NCI-H2196 treated with DMSO at 0.1 percent for 48 hours (cell line): ENCODE results near the gene VWA3A.
"Not testable (repeated sequence)": the region's sequence is repeated elsewhere in the genome, so short reads cannot be mapped to it uniquely, and the experiment has no call there.

Experiments
- DNase-seq: peaks from one replicate; lab custom pipeline; 2025; ENCODE audit not compliant: unreplicated experiment; lab: John Stamatoyannopoulos, UW

Gene VWA3A

DNA sequence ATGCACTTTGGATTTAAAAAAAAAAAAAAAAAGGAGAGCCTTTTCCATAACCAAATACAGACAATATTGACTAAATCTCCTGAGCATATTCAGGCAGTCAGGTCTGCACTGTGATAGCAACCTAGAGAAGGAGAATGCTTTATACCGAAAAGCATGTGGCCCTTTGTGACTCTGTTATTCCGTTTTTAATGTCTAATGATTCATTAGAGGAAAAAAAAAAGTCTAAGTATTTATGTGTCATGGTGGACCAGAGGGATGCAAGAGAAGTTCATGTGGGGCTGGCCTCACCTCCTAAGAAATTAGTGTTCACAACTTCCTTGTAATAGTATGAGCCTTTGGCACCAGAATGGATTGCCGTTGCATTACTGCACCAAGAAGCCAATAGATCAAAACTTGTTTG is 11.3 kb upstream of the VWA3A start:
- no peak for DNase-seq

DNA sequence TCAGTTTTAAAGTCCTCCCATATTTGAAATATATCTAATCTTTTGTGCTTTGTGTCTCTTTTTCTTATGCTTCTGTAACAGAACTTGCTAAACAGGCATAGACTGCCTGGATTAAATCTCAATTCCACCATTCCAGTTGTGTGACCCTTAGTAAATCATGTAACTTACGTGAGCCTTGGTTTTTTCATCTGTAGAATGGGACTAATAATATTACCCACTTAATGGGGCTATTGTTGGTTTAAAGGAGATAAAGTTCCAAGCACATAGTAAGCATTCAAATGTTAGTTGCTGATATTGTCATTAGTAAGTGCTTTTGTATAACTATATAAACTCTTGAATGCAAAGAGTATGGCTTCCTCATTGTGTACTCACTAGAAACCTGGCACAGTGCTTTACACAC is 5.9 kb upstream of the VWA3A start:
- no peak for DNase-seq

DNA sequence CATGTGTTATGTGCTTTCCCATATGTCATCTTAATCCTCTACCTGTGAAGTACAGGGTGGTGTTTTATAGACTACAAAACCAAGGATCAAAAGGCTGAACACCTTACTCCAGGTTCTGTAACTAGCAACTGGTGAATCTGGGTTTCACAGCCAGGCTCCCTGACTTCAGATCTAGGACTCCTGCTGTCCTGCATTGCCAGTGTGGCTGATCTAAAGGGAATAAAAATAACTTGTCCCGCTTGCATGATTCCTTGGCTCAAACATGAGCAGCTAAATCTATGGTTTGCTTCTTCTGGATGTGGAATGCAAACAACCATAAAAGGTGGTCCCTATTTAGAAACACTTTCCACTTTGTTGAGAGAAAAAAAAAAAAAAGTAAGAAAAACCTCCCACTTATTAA is 3.7 kb upstream of the VWA3A start:
- DNase-seq, result no peak

DNA sequence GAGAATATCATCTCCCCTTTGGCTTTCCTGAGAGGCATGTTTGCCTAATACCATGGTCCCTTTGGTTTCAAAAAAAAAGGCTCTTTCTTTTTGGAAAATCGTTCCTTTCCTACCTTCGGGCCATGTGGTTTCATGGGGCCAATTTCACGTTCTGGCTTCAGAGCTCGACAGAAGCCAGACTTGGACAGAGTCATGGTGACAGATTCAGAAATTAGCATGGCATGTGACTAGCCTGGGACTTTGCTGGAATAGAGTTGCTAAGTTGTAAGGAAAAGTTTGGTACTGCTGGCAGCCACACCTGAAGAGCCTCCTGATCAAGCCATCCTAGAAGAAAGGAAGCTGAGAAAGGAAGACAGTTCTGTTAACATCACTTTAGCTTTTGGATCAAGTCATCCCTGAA is 2.4 kb upstream of the VWA3A start:
- no peak for DNase-seq

DNA sequence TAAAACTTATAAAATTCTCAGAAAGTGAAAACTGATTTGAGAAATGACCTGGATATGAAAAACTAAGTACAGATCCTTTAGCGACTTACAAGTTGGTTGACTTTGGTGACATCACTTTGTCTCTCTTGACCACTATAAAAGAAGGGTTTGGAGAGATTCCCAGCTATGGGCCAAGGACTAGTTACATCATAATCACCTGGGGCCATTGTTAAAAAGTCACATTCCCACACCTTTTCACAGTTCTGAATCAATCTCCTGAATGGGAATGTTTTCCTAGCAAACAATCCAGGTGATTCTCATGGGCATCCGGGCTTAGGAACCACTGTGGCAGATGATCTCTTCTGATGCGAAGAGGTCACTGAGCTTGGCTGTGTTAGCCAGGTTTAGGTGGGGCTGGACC is 620 bp upstream of the VWA3A start:
- no peak for DNase-seq

DNA sequence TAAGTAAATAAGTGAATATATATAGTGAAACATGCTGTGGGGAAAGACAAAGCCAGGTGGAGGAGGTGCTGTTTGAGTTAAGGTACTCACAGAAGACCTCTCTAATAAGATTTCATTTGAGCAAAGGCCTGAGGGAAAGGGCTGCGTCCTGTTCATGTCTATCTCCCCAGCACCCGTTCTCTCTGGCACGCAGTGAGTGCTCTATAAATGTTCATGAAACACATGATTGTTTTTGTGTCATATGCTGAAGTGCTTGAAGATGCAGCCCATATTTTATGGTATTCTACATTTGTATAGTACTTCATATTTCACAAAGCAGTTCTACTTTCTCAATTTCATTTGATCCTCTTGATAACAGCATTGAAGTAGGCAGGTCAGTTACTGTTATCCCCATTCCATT is 990 bp downstream of the VWA3A start:
- DNase-seq, result no peak

DNA sequence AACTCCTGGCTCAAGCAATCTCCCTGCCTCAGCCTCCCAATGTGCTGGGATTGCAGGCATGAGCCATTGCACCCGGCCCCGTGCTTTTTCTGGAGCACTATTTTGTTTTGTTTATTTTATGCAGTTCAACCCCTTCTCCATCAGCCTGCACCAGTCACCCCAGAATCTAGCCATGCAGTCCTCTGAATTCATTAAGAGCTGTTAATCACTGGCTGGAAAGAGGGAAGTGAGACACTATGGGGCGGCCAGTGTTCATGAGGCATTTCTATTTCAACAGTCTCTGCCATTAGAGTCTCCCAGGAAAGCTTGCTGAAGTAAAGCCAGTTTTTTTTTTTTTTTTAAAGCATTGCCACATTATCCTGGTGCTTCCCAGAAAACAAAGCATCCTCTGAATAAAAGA is 1.7 kb downstream of the VWA3A start:
- DNase-seq, result no peak

DNA sequence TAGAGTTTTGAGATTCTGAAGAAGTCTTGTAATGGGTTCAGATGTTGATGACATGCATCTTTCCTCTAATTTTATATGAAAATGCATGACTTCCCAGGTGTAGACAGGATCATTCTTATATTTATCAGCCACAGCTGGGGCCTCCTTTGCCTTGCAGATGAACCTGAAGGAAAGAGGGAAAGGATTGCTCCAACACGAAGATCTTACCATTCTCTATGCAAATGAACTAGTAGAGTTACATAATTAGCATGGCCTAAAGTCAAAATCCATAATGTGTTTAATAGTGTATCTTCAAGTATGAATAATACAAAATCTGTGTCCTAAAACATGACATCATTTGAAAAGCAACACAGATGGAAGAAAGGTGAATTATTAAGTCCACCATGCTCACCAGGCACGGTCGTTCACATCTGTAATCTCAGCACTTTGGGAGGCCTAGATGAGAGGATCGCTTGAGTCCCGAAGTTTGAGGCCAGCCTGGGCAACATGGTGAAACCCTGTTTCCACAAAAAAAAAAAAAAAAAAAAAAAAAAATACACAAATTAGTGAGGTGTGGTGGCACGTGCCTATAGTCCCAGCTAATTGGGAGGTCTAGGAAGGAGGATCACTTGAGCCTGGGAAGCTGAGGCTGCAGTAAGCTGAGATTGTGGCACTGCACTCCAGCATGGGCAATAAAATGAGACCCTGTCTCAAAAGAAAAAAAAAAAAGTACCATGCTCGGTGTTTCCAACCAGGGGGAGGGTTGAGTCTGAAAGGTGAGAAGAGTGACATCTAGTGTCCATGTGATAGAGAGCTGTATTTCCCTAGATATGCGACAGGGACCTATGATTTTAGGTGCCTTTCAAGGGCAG is 6.3 kb downstream of the VWA3A start:
- peak; percentile 33 for DNase-seq

DNA sequence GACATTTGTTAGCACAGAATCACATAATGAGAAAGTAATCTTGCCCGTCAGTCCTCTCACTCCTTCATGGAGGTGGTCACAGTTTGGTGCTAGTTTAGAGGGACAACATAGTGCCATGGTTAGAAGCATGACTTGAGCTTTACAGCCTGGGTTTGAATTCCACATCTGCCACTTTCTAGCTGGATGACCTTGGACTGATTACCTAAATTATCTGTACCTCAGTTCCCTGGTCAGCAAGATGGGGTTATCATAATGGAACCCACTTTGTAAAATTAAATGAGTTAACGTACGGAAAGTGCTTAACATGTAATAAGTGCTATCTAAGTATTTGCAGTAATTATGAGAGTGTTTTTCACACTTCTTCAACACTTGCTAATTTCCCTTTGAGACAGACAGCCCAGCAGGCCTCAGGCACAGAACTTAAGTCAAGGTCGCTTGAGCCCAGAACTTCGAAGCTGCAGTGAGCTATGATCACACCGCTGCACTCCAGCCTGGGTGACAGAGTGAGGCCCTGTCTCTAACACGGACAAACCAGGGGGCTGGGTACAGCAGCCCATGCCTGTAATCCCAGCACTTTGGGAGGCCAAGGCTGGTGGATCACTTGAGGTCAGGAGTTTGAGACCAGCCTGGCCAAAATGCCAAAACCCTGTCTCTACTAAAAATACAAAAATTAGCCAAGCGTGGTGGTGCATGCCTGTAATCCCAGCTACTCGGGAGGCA is 7.1 kb downstream of the VWA3A start:
- no peak for DNase-seq

DNA sequence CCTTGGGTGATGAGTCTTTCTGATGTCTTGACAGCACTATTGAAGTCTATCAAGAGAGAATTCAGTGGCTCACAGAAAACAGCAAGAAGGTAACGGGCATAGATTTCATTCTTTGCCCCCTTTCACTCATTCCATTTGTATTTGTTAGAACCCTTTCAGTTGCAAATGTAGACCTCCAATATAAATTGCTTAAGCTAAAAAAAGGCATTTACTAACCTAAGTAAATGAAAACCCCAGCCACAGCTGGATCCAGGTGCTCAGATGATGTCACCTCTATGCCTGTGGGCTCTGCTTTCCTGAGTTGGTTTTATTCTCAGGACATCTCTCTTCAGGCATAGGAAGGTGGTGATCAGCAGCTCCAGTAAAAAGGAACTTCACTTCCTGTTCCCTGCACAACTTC is 11.1 kb downstream of the VWA3A start:
- DNase-seq, result no peak

DNA sequence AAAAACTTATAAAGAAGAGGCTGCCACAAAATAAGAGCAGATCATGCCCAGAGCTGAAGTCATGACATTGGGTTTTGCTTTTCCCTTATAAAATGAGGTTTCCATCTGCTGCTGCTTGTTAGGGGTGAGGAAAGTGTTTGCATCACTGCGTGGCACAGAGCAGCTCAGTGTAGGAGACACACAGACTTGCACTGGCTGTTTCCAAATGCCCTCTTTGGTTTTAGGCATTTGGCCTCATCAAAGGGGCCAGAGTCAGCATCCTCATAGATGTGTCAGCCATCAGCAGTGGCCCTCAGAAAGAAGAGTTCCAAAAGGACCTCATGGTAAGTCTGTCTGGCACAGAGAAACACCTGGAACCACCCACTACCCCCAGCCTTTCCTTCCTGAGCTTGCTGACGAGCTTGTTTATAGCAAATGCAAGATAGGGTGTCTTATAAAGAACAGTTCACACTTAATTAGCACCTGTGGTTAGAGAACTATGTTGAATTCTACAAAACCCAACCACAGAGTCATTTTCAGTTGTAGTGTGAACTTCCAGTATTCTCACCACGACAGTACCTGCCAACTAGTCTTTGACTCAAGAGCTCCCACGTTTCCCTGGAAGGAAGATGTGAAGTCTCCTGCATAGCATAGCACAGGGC is 17.0 kb downstream of the VWA3A start:
- no peak for DNase-seq

DNA sequence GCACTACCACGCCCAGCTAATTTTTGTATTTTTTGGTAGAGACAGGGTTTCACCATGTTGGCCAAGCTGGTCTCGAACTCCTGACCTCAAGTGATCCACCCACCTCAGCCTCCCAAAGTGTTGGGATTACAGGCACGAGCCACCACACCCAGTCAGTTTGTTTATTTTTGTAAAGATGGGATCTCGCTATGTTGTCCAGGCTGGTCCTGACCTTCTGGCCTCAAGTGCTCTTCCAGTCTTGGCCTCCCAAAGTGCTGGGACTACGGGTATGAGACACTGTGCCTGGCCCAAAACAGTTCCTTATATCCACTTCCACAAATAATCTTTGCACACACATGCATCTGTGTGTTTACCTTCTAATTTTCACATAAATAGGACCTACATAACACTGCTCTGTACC is 19.3 kb downstream of the VWA3A start:
- not testable (repeated sequence) for DNase-seq

DNA sequence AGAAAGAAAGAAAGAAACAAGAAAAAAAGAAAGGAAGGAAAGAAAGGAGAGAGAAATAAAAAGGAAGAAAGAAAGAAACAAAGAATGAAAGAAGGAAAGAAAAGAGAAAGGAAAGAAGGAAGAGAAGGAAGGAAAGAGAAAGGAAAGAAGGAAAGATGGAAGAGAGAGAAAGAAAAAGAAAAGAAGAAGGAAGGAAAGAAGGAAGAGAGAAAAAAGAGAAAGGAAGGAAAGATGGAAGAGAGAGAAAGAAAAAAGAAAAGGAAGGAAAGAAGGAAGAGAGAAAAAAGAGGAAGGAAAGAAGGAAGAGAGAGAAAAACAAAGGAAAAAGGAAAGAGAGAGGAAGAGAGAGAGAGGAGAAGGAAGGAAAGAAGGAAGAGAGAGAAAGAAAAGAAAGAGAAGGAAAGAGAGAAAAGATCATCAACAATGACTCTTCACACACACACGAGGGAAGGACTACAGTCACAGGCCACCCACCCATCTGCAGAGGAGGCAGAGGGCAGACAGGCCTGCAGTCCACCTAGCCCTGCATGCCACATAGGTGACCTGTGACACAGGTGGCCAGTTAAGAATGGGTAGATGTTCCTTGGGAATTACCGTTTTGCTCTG is 23.9 kb downstream of the VWA3A start:
- no peak for DNase-seq

DNA sequence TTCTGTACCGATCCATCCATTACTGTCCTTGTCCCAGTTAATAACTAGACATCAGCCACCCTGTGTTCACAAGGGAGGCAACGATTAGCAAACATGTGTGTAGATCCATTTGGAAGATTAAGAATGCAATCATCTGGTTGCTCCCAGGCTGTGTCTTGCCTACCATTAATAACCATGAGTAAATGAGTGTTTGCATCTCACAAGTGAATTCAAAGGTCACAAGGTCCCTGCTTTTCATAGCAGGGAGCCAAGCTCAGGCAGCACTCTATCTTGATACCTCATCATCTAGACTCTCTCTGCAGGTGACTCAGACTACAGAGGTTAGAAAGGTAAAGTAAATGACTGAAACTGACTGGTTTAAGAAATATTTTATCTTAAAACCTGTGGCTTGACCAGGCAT is 25.3 kb downstream of the VWA3A start:
- DNase-seq, result no peak

DNA sequence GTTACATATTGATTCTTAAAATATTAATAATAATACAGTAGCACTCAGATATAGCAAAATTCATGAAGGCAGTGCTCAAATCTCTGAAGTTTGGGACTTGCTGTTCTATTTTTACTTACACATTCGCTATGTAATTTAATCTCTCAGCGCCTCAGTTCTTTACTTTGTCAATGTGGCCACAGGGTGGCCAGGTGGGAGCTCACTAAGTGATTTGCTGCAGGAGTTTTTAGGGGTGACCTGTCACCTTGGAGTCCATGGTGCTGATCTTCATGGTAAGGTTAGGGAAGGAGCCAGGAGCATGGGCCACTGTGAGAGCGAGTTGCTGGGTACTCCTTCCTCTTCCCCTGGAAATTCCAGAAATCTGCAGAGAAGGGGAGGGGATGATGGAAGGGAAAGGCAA is 28.1 kb downstream of the VWA3A start:
- no peak for DNase-seq

DNA sequence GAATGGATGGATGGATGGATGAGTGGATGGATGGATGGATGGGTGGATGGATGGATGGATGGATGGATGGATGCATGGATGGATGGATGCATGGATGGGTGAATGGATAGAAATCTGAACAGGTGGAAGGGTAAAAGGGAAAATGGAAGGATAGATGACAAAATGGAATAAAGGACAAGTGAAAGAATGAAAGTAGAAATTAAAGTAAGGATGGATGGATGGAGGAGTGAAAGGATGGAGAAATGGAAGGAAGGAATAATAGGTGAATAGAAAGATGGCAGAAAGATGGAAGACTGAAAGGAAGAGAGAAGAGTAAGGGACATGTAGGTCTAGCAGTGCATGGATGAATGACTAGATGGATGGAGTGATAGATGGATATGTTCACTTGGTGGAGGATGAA is 29.9 kb downstream of the VWA3A start:
- no peak for DNase-seq

DNA sequence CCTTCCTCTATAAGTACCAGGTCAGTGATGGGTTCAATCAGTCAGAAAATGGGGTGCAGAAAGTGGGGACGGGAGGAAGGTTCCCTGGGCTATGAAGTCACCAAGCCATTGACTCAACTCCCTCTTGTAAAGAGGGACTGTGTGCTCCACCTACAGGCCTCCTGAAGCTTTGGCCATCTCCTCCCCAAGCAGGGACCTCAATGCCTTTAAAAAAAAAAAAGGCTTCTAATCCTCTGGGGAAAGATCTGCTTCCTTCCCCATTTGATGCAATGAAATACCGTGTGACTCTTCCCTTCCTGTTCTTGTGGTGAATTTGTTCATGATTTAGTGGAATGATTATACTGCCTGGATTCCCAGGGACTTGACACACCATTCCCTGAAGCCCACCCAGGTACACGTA is 30.8 kb downstream of the VWA3A start:
- no peak for DNase-seq

DNA sequence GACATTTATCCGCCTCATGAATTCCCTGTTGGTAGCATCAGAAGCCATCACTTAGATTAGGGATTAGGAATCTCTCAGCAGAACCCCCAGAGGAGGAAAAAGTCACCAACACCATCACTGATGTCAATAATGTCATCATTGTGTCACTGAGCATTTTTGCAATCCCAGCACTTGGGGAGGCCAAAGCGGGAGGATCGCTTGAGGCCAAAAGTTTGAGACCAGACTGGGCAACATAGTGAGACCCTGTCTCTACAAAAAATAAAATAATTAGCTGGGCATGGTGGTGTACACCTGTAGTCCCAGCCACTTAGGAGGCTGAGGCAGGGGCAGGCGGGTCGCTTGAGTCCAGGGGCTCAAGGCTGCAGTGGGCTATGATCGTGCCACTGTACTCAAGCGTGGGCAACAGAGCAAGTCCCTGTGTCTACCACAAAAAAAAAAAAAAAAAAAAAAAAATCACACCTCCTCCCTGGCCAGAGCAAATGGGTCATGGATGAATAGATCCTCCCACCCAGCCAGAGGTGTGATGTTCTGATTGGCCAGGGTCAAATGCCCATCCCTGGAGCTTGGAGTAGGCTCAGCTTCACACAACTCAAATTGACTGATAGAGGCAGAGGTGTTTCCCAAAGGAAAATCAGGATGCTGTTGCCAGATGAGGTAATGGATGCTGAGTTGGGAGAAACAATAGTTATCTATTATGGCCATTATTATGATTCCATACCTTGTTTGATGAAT is 31.6 kb downstream of the VWA3A start:
- no peak for DNase-seq

DNA sequence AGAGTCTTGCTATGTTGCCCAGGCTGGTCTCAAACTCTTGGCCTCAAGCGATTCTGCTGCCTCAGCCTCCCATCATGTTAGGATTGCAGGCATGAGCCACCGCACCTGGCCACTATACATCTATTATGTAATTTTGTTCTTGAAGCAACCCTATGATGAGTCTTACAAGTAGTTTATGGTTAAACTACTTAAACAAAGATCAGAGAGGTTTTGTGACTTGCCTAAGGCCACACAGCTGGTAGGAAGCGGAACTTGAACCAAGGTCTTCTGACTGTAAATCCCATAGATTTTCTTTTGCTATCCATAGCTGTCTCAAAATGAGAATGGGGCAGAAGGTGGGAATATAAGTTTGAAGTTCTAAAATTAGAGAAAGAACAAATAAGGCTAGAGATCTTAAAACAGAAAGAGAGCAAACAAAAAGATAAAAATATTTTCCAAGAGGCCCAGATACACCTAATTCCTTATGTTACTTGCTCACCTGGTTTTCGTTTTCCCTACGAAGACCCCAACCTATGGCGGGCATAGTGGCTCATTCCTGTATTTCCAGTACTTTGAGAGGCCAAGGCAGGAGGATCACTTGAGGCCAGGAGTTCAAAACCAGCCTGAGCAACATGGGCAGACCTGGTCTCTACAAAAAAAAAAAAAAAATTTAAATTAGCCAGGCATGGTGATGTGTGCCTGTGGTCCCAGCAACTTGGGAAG is 32.4 kb downstream of the VWA3A start:
- no peak for DNase-seq

DNA sequence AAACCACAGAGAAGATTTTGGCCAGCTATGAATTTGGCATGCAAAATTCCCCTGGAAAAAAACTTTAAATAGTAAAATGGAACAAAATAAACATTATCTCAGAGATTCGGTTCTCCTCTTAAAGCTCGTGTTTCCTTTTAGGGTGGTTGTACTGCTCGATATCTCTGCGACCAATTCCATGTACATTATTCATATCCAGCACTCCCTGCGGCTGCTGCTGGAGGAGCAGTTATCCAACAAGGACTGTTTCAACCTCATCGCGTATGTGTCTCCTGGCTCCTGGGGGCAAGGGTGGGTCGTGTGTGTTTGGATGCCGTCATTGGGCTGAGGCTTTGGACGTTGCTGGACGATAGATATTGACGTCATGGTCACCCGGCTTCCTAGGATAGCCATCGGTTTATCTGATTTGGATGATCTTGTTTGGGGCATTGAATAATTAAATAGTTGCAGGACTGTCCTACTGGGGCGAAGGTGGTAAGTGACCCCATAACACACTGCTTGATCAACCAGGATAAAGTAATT is 33.8 kb downstream of the VWA3A start:
- DNase-seq, result no peak
